Astrocyte of the cerebellum (primary cell): ENCODE measurements around the gene HLCS.

Source experiments
- DNase-seq: peaks from one replicate; pipeline ENCODE4 v3.0.0-alpha.2; 2011; ENCODE audit warnings: low read depth
- H3K4me3 ChIP-seq: 2 replicates; pipeline ENCODE4 v1.5.1; 2011; ENCODE audit warnings: mild to moderate bottlenecking, low read depth, low read length, moderate library complexity
- CTCF ChIP-seq: IDR thresholded peaks from 2 replicates; pipeline ENCODE4 v1.5.1; 2012; ENCODE audit warnings: low read length, low read depth, moderate library complexity, mild to moderate bottlenecking; ENCODE audit errors: missing control alignments
- in situ Hi-C: cut with HindIII; loops from 2 replicates; pipeline ENCODE4 v1.10.0; 2017; ENCODE audit warnings: low sequenced_read_pairs

The HLCS gene

DNA sequence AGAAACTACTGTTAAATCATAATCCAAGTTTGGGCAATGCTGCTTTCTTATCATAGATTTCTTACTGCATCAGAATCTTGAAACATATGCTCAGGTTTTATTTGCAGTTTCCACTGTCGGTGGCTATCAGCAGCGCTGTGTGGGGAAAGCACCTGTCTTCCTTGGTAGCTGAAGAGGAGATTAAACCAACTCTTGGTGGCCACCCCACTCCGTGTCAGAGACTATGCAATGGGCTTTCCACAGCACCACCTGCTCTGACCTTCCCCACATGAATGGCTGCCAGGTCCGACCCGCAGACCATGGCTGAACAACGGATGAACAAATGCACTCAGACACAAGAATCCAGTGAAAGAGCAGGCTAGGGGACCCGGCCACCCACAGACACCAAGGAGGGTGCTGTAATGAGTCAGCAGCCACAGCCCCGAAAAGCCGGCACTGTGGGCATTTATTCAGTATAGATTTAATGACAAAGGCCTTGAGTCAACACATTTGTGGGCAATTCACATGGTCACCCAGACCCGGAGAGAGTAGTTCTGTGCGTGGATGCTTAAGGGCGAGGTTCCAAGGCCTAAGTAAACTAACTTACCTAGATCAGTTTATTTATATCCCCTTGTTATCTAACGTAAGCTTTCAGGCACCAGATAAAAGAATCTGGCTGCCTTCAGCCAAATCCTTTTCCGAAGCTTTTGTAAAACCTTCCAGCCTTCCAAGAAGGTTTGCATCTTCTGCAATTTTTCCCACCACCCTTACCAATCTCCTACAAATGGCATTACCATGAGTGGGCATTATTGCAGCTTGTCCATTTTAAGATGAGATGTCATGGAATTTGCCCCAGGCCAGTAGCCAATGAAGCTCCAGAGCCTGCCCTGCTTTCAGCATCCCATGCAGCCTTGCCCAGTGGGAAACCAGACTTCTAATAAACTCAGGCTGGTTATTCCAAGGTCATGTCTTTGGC is 82.7 kb downstream of the HLCS start:
- no peak overlapping the region for H3K4me3 ChIP-seq
- in situ Hi-C loops = no loop called here
- no peak for DNase-seq
- TF ChIP-seq CTCF = no peak

DNA sequence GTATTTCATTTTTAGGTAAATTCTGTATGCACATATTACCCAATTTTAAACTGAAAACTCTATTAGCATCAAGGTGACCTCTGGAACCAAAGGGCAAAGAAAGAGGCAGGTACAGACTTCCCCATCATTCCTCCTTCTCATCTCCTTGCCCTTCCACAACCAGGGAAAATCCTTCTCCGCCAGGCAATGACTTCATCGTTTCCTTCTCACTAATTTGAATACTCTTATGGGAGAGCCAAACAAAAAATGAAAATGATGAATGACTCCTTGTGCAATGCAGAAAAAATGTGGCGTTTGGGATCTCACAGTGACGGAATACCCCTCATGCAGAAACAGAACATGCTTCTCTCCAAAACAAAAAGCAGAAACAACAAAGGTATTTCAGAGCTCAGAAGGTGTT is 83.7 kb downstream of the HLCS start:
- TF ChIP-seq CTCF = no peak
- in situ Hi-C loops = no loop called here
- no peak overlapping the region for H3K4me3 ChIP-seq
- DNase-seq = no peak

GRCh38 chr21:36881228-36881627 is 85.2 kb downstream of the HLCS start:
- in situ Hi-C loops = no loop called here
- no peak for TF ChIP-seq CTCF
- peak; percentile 9 for DNase-seq
- H3K4me3 ChIP-seq = no peak overlapping the region

- no peak for DNase-seq
- in situ Hi-C loops = no loop called here
- TF ChIP-seq CTCF = no peak
- H3K4me3 ChIP-seq = no peak overlapping the region
Measured at GRCh38 chr21:36879827-36880226, 86.6 kb downstream of the HLCS start.

- TF ChIP-seq CTCF = no peak
- in situ Hi-C loops = no loop called here
- H3K4me3 ChIP-seq = no peak overlapping the region
- no peak for DNase-seq
Measured at GRCh38 chr21:36877741-36878140, 88.7 kb downstream of the HLCS start.

DNA sequence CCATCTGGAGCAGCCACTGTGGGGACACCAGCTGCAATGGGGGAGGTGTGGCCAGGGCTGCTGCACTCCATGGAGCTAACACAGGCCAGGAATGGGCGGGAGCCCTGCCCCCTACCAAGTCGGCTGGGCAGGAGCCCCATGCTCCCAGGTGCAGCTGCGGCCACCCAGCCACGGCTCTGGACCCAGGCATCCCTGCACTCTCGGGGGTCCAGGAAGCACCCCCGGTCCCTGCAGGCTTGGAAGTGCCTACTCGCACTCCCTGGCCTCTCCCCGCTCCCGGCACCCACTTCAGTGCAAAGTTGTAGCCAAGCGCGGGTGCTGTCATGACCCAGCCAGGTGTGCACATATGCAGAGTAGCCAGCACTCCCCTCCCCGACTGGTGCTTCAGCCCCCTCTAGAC is 91.8 kb downstream of the HLCS start:
- TF ChIP-seq CTCF = no peak
- in situ Hi-C loops = no loop called here
- H3K4me3 ChIP-seq = no peak overlapping the region

More for the DNA sequence above, 91.8 kb downstream of the HLCS start:
- no peak for DNase-seq
